Fibroblast of lung (primary cell): ENCODE data around the gene WDR26.

Experiments
- EZH2 ChIP-seq: IDR thresholded peaks from 2 replicates; pipeline ENCODE4 v1.5.1; 2012; ENCODE audit warnings: low read length, control low read depth, mild to moderate bottlenecking; ENCODE audit errors: missing control alignments
- TF ChIP-seq, protein P1 (sequence below), 2 donors: IDR thresholded peaks in 1 of 2; conservative IDR thresholded peaks in 1 of 2; 1 replicate in 1 of 2; 2 replicates in 1 of 2; pipeline ENCODE4 v1.5.1; 2011 to 2012; ENCODE audit warnings: low read length in 2 of 2, control low read depth in 1 of 2, inconsistent platforms in 1 of 2, low read depth in 1 of 2, mild to moderate bottlenecking in 1 of 2

DNA sequence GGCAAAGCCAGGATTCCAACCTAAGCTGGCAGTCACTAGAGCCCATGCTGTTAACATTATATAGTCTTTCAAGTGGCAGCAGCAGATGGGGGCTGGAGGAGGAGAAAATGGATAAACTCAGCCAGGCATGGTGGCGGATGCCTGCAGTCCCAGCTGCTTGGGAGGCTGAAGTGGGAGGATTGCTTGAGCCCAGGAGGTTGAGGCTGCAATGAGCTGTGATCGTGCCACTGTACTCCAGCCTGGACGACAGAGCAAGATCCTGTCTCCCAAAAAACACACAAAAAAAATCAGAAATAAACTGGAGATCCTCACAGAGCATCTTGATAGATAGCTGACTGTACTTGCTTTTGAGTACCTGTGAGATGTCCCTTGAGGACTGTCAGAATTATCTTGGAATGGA lies 13.4 kb upstream of the WDR26 start:
- TF ChIP-seq, protein P1, sequence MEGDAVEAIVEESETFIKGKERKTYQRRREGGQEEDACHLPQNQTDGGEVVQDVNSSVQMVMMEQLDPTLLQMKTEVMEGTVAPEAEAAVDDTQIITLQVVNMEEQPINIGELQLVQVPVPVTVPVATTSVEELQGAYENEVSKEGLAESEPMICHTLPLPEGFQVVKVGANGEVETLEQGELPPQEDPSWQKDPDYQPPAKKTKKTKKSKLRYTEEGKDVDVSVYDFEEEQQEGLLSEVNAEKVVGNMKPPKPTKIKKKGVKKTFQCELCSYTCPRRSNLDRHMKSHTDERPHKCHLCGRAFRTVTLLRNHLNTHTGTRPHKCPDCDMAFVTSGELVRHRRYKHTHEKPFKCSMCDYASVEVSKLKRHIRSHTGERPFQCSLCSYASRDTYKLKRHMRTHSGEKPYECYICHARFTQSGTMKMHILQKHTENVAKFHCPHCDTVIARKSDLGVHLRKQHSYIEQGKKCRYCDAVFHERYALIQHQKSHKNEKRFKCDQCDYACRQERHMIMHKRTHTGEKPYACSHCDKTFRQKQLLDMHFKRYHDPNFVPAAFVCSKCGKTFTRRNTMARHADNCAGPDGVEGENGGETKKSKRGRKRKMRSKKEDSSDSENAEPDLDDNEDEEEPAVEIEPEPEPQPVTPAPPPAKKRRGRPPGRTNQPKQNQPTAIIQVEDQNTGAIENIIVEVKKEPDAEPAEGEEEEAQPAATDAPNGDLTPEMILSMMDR (conservative IDR thresholded peaks at IDR 0.05 in 1 of 2, IDR thresholded peaks at IDR 0.05 in 1 of 2; ENCODE audit: low read depth in 1 of 2, low read length in 2 of 2): no peak
- TF ChIP-seq EZH2: no peak
